GM21381 (cell line): Measurements from ENCODE around the gene CC2D1B.

Source experiments
- ATAC-seq: cut with Tn5 transposase; IDR thresholded peaks from one replicate; pipeline ENCODE4 v1.9.1; 2021; ENCODE audit warnings: mild to moderate bottlenecking, moderate library complexity; ENCODE audit not compliant: unreplicated experiment

Gene CC2D1B

GRCh38 chr1:52306227-52307006, 59.6 kb downstream of the CC2D1B start:
- no peak for ATAC-seq

- ATAC-seq = no peak
These were observed 60.4 kb downstream of the CC2D1B start for GRCh38 chr1:52305417-52306226.
